ENCODE results near the gene TERB2.
"Not testable (repeated sequence)": the region's sequence is repeated elsewhere in the genome, so short reads cannot be mapped to it uniquely, and the experiment has no call there.

The TERB2 gene

GRCh38 chr15:45003731-45004410 is 47.4 kb downstream of the TERB2 start:
- not testable (repeated sequence) for DNase-seq (ENCODE audit: low read depth)

- not testable (repeated sequence) for DNase-seq (ENCODE audit: low read depth)
Observed at GRCh38 chr15:45004590-45005175, 48.2 kb downstream of the TERB2 start.

- no peak for DNase-seq (ENCODE audit: low read depth)
Observed at GRCh38 chr15:45009046-45009445, 52.6 kb downstream of the TERB2 start.

- DNase-seq (ENCODE audit: low read depth), result not testable (repeated sequence)
Observed at GRCh38 chr15:45015114-45015513, 58.6 kb downstream of the TERB2 start.

- not testable (repeated sequence) for DNase-seq (ENCODE audit: low read depth)
Observed at GRCh38 chr15:45020222-45020900, 63.9 kb downstream of the TERB2 start.

- DNase-seq (ENCODE audit: low read depth), result not testable (repeated sequence)
Observed at GRCh38 chr15:45020901-45021259, 64.4 kb downstream of the TERB2 start.

GRCh38 chr15:45021348-45021747 is 64.9 kb downstream of the TERB2 start:
- DNase-seq (ENCODE audit: low read depth), result no peak

- DNase-seq (ENCODE audit: low read depth), result peak; percentile 80
Observed at GRCh38 chr15:45022871-45023658, 66.6 kb downstream of the TERB2 start, which contains the start of gene SORD. SORD (plus strand) TSS chr15:45023195; CDS start chr15:45023284, 89 bp downstream.

- no peak for DNase-seq (ENCODE audit: low read depth)
Observed at GRCh38 chr15:45023659-45024225, 67.3 kb downstream of the TERB2 start.

GRCh38 chr15:45024649-45025048 is 68.2 kb downstream of the TERB2 start:
- not testable (repeated sequence) for DNase-seq (ENCODE audit: low read depth)

GRCh38 chr15:45025627-45026026 is 69.1 kb downstream of the TERB2 start:
- DNase-seq (ENCODE audit: low read depth), result not testable (repeated sequence)

GRCh38 chr15:45026651-45027190 is 70.2 kb downstream of the TERB2 start:
- no peak for DNase-seq (ENCODE audit: low read depth)

GRCh38 chr15:45027220-45027619 is 70.7 kb downstream of the TERB2 start:
- DNase-seq (ENCODE audit: low read depth), result no peak
